ENCODE data around the gene MORN4. TPM values are rescaled to one million over a fixed set of nuclear protein-coding genes. Genes with fewer than 3 reads are reported as not detected.

The MORN4 gene
- total and polyA plus RNA-seq, 2 of the 13 experiments (the other 11 are each of a cell fraction or from before 2014, with no cell fraction given) = 3.4 to 9.1 TPM

- TF ChIP-seq, protein P1, sequence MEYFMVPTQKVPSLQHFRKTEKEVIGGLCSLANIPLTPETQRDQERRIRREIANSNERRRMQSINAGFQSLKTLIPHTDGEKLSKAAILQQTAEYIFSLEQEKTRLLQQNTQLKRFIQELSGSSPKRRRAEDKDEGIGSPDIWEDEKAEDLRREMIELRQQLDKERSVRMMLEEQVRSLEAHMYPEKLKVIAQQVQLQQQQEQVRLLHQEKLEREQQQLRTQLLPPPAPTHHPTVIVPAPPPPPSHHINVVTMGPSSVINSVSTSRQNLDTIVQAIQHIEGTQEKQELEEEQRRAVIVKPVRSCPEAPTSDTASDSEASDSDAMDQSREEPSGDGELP (IDR thresholded peaks at IDR 0.05; ENCODE audit: borderline replicate concordance, low read depth) = peak; percentile 45; the same call in 1 of the 2 replicates
- no peak; the same call in 1 of the 2 replicates for TF ChIP-seq RFX5 (IDR thresholded peaks at IDR 0.05; ENCODE audit: low read depth, low read length)
- TF ChIP-seq HOXA7 (CRISPR knock-in tag; IDR thresholded peaks at IDR 0.05) = no peak
- TF ChIP-seq ZNF350 (CRISPR knock-in tag; IDR thresholded peaks at IDR 0.05; ENCODE audit: borderline replicate concordance, low read depth) = peak; percentile 34; the same call in 1 of the 2 replicates
- no peak for TF ChIP-seq PRDM15 (CRISPR knock-in tag; IDR thresholded peaks at IDR 0.05)
- TF ChIP-seq ZNF30 (CRISPR knock-in tag; IDR thresholded peaks at IDR 0.05) = no peak
- no peak for TF ChIP-seq TCF7L2 (IDR thresholded peaks at IDR 0.05; ENCODE audit: low read depth, low read length)
- TF ChIP-seq ARNT2 (CRISPR knock-in tag; IDR thresholded peaks at IDR 0.05; ENCODE audit: low read depth) = no peak
- TF ChIP-seq SRSF9 (IDR thresholded peaks at IDR 0.05; ENCODE audit: borderline replicate concordance, insufficient read depth, low read depth, low read length, poor library complexity, severe bottlenecking) = no peak
- TF ChIP-seq GABPB1 (CRISPR knock-in tag; IDR thresholded peaks at IDR 0.05) = peak; percentile 49
- no peak for TF ChIP-seq GMEB2 (CRISPR knock-in tag; IDR thresholded peaks at IDR 0.05; ENCODE audit: low read depth)
- no peak for TF ChIP-seq E2F2 (CRISPR knock-in tag; IDR thresholded peaks at IDR 0.05; ENCODE audit: borderline replicate concordance)
- TF ChIP-seq RAD51 (IDR thresholded peaks at IDR 0.05; ENCODE audit: borderline replicate concordance) = peak; percentile 84
- no peak for TF ChIP-seq RBFOX2 (IDR thresholded peaks at IDR 0.05; ENCODE audit: low read depth, low read length)
- TF ChIP-seq ZNF777 (CRISPR knock-in tag; IDR thresholded peaks at IDR 0.05) = no peak
- TF ChIP-seq ZNF558 (CRISPR knock-in tag; IDR thresholded peaks at IDR 0.05; ENCODE audit: borderline replicate concordance) = no peak
- no peak for TF ChIP-seq MXD4 (CRISPR knock-in tag; IDR thresholded peaks at IDR 0.05)
- TF ChIP-seq MTA3 (CRISPR knock-in tag; IDR thresholded peaks at IDR 0.05) = no peak
- TF ChIP-seq SIX4 (CRISPR knock-in tag; IDR thresholded peaks at IDR 0.05) = no peak
- TF ChIP-seq MATR3 (CRISPR knock-in tag; IDR thresholded peaks at IDR 0.05) = no peak
- TF ChIP-seq ZNF441 (CRISPR knock-in tag; IDR thresholded peaks at IDR 0.05; ENCODE audit: borderline replicate concordance) = no peak
- no peak for TF ChIP-seq HMG20A (CRISPR knock-in tag; IDR thresholded peaks at IDR 0.05; ENCODE audit: borderline replicate concordance)
- no peak for TF ChIP-seq ZNF616 (CRISPR knock-in tag; IDR thresholded peaks at IDR 0.05; ENCODE audit: low read depth)
Measured at GRCh38 chr10:97584060-97584797, 49.1 kb downstream of the MORN4 start, which contains the start of gene HOGA1 (continued).

Measured in HepG2 (cell line).